HCT116 (cell line): ENCODE results near the gene GTF3C4. TPM values are rescaled to one million over a fixed set of nuclear protein-coding genes. Genes with fewer than 3 reads are reported as not detected.

Source experiments
- ATAC-seq: fragments of 200-7000 bp; cut with Tn5 transposase; 2 replicates; pipeline ENCODE4 v1.9.1; 2020; ENCODE audit warnings: mild to moderate bottlenecking, moderate library complexity
- BruUV-seq: library from RNA; stranded (reverse); fragments of 400-500 nt; replicated peaks from 2 replicates; lab custom pipeline; 2021; lab: Mats Ljungman, UMichigan
- CTCF ChIA-PET: fragments of 300-600 bp; sonication (Branson Sonifier 250); formaldehyde crosslinking; loops from one replicate; lab custom pipeline; 2021; ENCODE audit warnings: antibody characterized with exemption; lab: Charles Lee
- POLR2A ChIA-PET: fragments of 300-600, 350-600 bp; sonication (Branson Sonifier 250); formaldehyde crosslinking; loops from one replicate; lab custom pipeline; 2021; ENCODE audit warnings: antibody characterized with exemption; lab: Charles Lee
- RAD21 ChIA-PET, 2 experiments: fragments of 300-600 bp; sonication (Branson Sonifier 250); formaldehyde crosslinking; loops; one replicate each; lab custom pipeline; 2023; ENCODE audit warnings: low total read pairs in 2 of 2; ENCODE audit not compliant: uncharacterized antibody in 2 of 2, unreplicated experiment in 2 of 2, low non-redundant PET in 1 of 2; lab: Charles Lee
- DNase-seq: peaks from one replicate; pipeline ENCODE4 v3.0.0-alpha.2; 2010; ENCODE audit warnings: low read depth, low spot score
- H2AFZ ChIP-seq: fragments of 200-600 bp; shearing (Covaris generic), sonication (generic); 2 replicates; pipeline ENCODE4 v1.6.1; 2017; ENCODE audit warnings: low read depth, mixed run types, mixed read lengths, antibody characterized with exemption, low read length; ENCODE audit not compliant: poor library complexity, severe bottlenecking
- H3K27ac ChIP-seq: 2 replicates; pipeline ENCODE4 v1.5.1; 2012; ENCODE audit warnings: low read depth, low read length
- H3K27me3 ChIP-seq: fragments of 200-600 bp; sonication (generic); 2 replicates; pipeline ENCODE4 v1.6.1; 2016; ENCODE audit warnings: mixed run types, low read length, mixed read lengths; ENCODE audit not compliant: insufficient read depth
- H3K36me3 ChIP-seq, 2 experiments: fragments of 200-500 bp in 1 of 2; fragments of 200-600 bp in 1 of 2; sonication (Bioruptor generic) in 1 of 2; sonication (generic) in 1 of 2; 2 replicates each; pipeline versions ENCODE4 v1.5.1 to v1.6.1; 2014 to 2016; ENCODE audit warnings: low read length in 2 of 2, inconsistent platforms in 1 of 2, mixed read lengths in 1 of 2, mixed run types in 1 of 2; ENCODE audit not compliant: insufficient read depth in 2 of 2, control insufficient read depth in 1 of 2
- H3K4me1 ChIP-seq, 2 experiments: fragments of 200-600 bp in 1 of 2; sonication (generic) in 1 of 2; 2 replicates each; pipeline versions ENCODE4 v1.5.1 to v1.6.1; 2012 to 2017; ENCODE audit warnings: low read length in 2 of 2, inconsistent platforms in 1 of 2, mild to moderate bottlenecking in 1 of 2, mixed read lengths in 1 of 2, mixed run types in 1 of 2, moderate library complexity in 1 of 2; ENCODE audit not compliant: insufficient read depth in 2 of 2, control insufficient read depth in 1 of 2
- H3K4me2 ChIP-seq: fragments of 200-600 bp; sonication (generic); 2 replicates; pipeline ENCODE4 v1.6.1; 2017; ENCODE audit warnings: mixed run types, low read length, mixed read lengths
- H3K4me3 ChIP-seq, 2 experiments: fragments of 200-600 bp in 1 of 2; sonication (generic) in 1 of 2; replicated peaks in 1 of 2; 2 replicates each; pipeline ENCODE4 v1.5.1; 2011 to 2016; ENCODE audit warnings: low read length in 2 of 2, control low read depth in 1 of 2, low read depth in 1 of 2, mild to moderate bottlenecking in 1 of 2, mixed read lengths in 1 of 2, mixed run types in 1 of 2
- H3K79me2 ChIP-seq: fragments of 200-600 bp; sonication (generic); 2 replicates; pipeline ENCODE4 v1.6.1; 2017; ENCODE audit warnings: mild to moderate bottlenecking, mixed run types, low read length, moderate library complexity, mixed read lengths; ENCODE audit not compliant: insufficient read depth
- H3K9ac ChIP-seq: fragments of 200-600 bp; sonication (generic); 2 replicates; pipeline ENCODE4 v1.6.1; 2016; ENCODE audit warnings: low read length, mixed read lengths
- H3K9me2 ChIP-seq: fragments of 200-600 bp; sonication (generic), shearing (Covaris generic); 2 replicates; pipeline ENCODE4 v1.6.1; 2017; ENCODE audit warnings: mixed run types, mild to moderate bottlenecking, moderate library complexity; ENCODE audit not compliant: insufficient read depth
- H3K9me3 ChIP-seq, 2 experiments: fragments of 200-500 bp in 1 of 2; fragments of 200-600 bp in 1 of 2; sonication (Bioruptor generic) in 1 of 2; sonication (generic) in 1 of 2; 2 replicates each; pipeline ENCODE4 v1.6.1; 2014 to 2017; ENCODE audit warnings: low read length in 2 of 2, mixed read lengths in 2 of 2, inconsistent platforms in 1 of 2, low read depth in 1 of 2, mild to moderate bottlenecking in 1 of 2, mixed run types in 1 of 2, moderate library complexity in 1 of 2; ENCODE audit not compliant: control insufficient read depth in 1 of 2, insufficient read depth in 1 of 2
- H4K20me1 ChIP-seq: fragments of 200-600 bp; sonication (generic), shearing (Covaris generic); 2 replicates; pipeline ENCODE4 v1.6.1; 2017; ENCODE audit warnings: mixed run types, mild to moderate bottlenecking, moderate library complexity; ENCODE audit not compliant: insufficient read depth
- CEBPB ChIP-seq: IDR thresholded peaks from 2 replicates; pipeline ENCODE4 v1.6.1; 2012; ENCODE audit warnings: low read depth
- EGR1 ChIP-seq: IDR thresholded peaks from 2 replicates; pipeline ENCODE4 v1.6.1; 2012; ENCODE audit warnings: low read depth
- ELF1 ChIP-seq: IDR thresholded peaks from 2 replicates; pipeline ENCODE4 v1.6.1; 2012; ENCODE audit warnings: low read depth, borderline replicate concordance
- EZH2 ChIP-seq: fragments of 200-600 bp; sonication (generic); IDR thresholded peaks from 2 replicates; pipeline ENCODE4 v1.6.1; 2017; ENCODE audit warnings: antibody characterized with exemption, mixed run types
- EZH2phosphoT487 ChIP-seq: fragments of 200-600 bp; IDR thresholded peaks from 2 replicates; pipeline ENCODE4 v1.6.1; 2018; ENCODE audit warnings: antibody characterized with exemption, borderline replicate concordance
- FOSL1 ChIP-seq: IDR thresholded peaks from 2 replicates; pipeline ENCODE4 v1.6.1; 2012; ENCODE audit warnings: low read depth
- JUND ChIP-seq: IDR thresholded peaks from 2 replicates; pipeline ENCODE4 v1.6.1; 2012
- POLR2A ChIP-seq: IDR thresholded peaks from 2 replicates; pipeline ENCODE4 v1.7.0; 2011; ENCODE audit warnings: borderline replicate concordance; ENCODE audit not compliant: insufficient read depth, insufficient read length; ENCODE audit errors: extremely low read depth
- POLR2AphosphoS5 ChIP-seq: IDR thresholded peaks from 2 replicates; pipeline ENCODE4 v1.6.1; 2011; ENCODE audit warnings: mild to moderate bottlenecking, low read depth, low read length, moderate library complexity
- RAD21 ChIP-seq: IDR thresholded peaks from 2 replicates; pipeline ENCODE4 v1.6.1; 2012; ENCODE audit warnings: low read depth, mild to moderate bottlenecking
- SRF ChIP-seq: IDR thresholded peaks from 2 replicates; pipeline ENCODE4 v1.6.1; 2012; ENCODE audit warnings: low read depth
- TCF7L2 ChIP-seq: IDR thresholded peaks from 2 replicates; pipeline ENCODE4 v1.7.0; 2011; ENCODE audit warnings: borderline replicate concordance, inconsistent platforms; ENCODE audit not compliant: insufficient read depth, insufficient read length; ENCODE audit errors: extremely low read depth
- YY1 ChIP-seq: IDR thresholded peaks from 2 replicates; pipeline ENCODE4 v1.6.1; 2011; ENCODE audit warnings: low read length, low read depth, moderate library complexity, mild to moderate bottlenecking; ENCODE audit not compliant: insufficient replicate concordance; ENCODE audit errors: extremely low read depth
- ZFX ChIP-seq: fragments of 450-650 bp; IDR thresholded peaks from 2 replicates; pipeline ENCODE4 v1.6.1; 2017
- intact Hi-C: fragments of 100-400 bp; cut with micrococcal nuclease; formaldehyde crosslinking; loops from 2 replicates; pipeline ENCODE4 v1.10.0; 2022
- total RNA-seq: library from RNA; stranded (reverse); gene quantifications from one replicate; pipeline ENCODE4 v1.2.1, GENCODE V29; 2021; ENCODE audit not compliant: unreplicated experiment
- TF ChIP-seq, protein P1 (sequence below): IDR thresholded peaks from 2 replicates; pipeline ENCODE4 v1.6.1; 2012; ENCODE audit warnings: low read depth
- TF ChIP-seq, protein P2 (sequence below): IDR thresholded peaks from 2 replicates; pipeline ENCODE4 v1.6.1; 2011; ENCODE audit warnings: mild to moderate bottlenecking, low read length, moderate library complexity; ENCODE audit not compliant: insufficient replicate concordance; ENCODE audit errors: extremely low read depth
- TF ChIP-seq, protein P3 (sequence below), 3 experiments: fragments of 200-600 bp in 1 of 3; sonication (generic) in 1 of 3; IDR thresholded peaks in 2 of 3; conservative IDR thresholded peaks in 1 of 3; 2 replicates each; pipeline ENCODE4 v1.5.1; 2012 to 2017; ENCODE audit warnings: low read depth in 2 of 3, low read length in 2 of 3, antibody characterized with exemption in 1 of 3, borderline replicate concordance in 1 of 3, control low read depth in 1 of 3, mild to moderate bottlenecking in 1 of 3, mixed read lengths in 1 of 3, mixed run types in 1 of 3, moderate library complexity in 1 of 3; ENCODE audit not compliant: insufficient read depth in 1 of 3
- TF ChIP-seq, protein P4 (sequence below): IDR thresholded peaks from 2 replicates; pipeline ENCODE4 v1.6.1; 2012

Gene GTF3C4
- total RNA-seq, 1 experiment from 2014 or later: 26.4 TPM

DNA sequence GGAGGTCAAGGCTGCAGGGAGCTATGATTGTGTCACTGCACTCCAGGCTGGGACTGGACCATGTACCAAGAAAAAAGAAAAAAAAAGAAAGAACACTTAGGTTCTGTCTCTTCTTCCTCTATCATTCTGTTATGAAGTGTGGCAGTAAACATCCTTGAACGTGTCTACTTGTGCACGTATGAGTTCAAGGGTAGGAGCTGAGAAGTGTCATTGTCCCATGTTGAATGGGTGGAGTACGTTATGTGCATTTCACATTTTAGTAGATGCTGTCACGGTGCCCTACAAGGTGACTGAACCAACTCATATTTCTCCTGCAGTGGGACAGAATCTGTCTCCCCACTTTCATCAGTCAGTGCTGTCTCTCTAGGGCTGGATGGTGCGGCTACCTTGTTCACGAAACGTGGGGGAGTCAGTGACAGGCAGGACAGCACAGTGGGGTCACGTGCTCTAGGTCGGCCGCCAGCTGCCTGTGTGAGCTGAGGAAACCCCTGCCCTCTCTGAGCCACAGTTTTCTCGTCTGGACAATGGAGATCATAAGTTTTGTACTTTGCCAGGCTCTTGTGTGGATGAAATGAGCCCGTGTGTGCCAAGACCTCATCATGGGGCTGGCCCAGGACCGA lies 47.2 kb downstream of the GTF3C4 start:
- H4K20me1 ChIP-seq: no peaks in the 10 kb centered on the region
- no peak overlapping the region for H3K4me3 ChIP-seq
- RAD21 ChIA-PET: no interaction called here
- no peak for ATAC-seq
- POLR2A ChIA-PET: no interaction called here
- peaks cover 11% of the 10 kb centered on the region; the same call in 1 of the 2 replicates for H3K27me3 ChIP-seq
- H3K9ac ChIP-seq: no peak overlapping the region
- no peaks in the 10 kb centered on the region for H3K9me2 ChIP-seq
- no peak for TF ChIP-seq POLR2A
- TF ChIP-seq EGR1: no peak
- TF ChIP-seq, protein P1, sequence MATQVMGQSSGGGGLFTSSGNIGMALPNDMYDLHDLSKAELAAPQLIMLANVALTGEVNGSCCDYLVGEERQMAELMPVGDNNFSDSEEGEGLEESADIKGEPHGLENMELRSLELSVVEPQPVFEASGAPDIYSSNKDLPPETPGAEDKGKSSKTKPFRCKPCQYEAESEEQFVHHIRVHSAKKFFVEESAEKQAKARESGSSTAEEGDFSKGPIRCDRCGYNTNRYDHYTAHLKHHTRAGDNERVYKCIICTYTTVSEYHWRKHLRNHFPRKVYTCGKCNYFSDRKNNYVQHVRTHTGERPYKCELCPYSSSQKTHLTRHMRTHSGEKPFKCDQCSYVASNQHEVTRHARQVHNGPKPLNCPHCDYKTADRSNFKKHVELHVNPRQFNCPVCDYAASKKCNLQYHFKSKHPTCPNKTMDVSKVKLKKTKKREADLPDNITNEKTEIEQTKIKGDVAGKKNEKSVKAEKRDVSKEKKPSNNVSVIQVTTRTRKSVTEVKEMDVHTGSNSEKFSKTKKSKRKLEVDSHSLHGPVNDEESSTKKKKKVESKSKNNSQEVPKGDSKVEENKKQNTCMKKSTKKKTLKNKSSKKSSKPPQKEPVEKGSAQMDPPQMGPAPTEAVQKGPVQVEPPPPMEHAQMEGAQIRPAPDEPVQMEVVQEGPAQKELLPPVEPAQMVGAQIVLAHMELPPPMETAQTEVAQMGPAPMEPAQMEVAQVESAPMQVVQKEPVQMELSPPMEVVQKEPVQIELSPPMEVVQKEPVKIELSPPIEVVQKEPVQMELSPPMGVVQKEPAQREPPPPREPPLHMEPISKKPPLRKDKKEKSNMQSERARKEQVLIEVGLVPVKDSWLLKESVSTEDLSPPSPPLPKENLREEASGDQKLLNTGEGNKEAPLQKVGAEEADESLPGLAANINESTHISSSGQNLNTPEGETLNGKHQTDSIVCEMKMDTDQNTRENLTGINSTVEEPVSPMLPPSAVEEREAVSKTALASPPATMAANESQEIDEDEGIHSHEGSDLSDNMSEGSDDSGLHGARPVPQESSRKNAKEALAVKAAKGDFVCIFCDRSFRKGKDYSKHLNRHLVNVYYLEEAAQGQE: no peak
- no peak for TF ChIP-seq SRF
- no peak for TF ChIP-seq EZH2
- no peak for TF ChIP-seq POLR2AphosphoS5
- TF ChIP-seq JUND: no peak
- TF ChIP-seq RAD21: no peak
- no peak for TF ChIP-seq YY1
- TF ChIP-seq, protein P2, sequence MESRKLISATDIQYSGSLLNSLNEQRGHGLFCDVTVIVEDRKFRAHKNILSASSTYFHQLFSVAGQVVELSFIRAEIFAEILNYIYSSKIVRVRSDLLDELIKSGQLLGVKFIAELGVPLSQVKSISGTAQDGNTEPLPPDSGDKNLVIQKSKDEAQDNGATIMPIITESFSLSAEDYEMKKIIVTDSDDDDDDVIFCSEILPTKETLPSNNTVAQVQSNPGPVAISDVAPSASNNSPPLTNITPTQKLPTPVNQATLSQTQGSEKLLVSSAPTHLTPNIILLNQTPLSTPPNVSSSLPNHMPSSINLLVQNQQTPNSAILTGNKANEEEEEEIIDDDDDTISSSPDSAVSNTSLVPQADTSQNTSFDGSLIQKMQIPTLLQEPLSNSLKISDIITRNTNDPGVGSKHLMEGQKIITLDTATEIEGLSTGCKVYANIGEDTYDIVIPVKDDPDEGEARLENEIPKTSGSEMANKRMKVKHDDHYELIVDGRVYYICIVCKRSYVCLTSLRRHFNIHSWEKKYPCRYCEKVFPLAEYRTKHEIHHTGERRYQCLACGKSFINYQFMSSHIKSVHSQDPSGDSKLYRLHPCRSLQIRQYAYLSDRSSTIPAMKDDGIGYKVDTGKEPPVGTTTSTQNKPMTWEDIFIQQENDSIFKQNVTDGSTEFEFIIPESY: no peak
- no peak for TF ChIP-seq ELF1
- no peak for TF ChIP-seq TCF7L2
- TF ChIP-seq, protein P3, sequence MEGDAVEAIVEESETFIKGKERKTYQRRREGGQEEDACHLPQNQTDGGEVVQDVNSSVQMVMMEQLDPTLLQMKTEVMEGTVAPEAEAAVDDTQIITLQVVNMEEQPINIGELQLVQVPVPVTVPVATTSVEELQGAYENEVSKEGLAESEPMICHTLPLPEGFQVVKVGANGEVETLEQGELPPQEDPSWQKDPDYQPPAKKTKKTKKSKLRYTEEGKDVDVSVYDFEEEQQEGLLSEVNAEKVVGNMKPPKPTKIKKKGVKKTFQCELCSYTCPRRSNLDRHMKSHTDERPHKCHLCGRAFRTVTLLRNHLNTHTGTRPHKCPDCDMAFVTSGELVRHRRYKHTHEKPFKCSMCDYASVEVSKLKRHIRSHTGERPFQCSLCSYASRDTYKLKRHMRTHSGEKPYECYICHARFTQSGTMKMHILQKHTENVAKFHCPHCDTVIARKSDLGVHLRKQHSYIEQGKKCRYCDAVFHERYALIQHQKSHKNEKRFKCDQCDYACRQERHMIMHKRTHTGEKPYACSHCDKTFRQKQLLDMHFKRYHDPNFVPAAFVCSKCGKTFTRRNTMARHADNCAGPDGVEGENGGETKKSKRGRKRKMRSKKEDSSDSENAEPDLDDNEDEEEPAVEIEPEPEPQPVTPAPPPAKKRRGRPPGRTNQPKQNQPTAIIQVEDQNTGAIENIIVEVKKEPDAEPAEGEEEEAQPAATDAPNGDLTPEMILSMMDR (IDR thresholded peaks at IDR 0.05 in 2 of 3, conservative IDR thresholded peaks at IDR 0.05 in 1 of 3; ENCODE audit: borderline replicate concordance in 1 of 3, insufficient read depth in 1 of 3, low read depth in 2 of 3, low read length in 2 of 3): no peak
- no peak for TF ChIP-seq FOSL1
- no peak for TF ChIP-seq EZH2phosphoT487
- no peak for TF ChIP-seq CEBPB
- TF ChIP-seq, protein P4, sequence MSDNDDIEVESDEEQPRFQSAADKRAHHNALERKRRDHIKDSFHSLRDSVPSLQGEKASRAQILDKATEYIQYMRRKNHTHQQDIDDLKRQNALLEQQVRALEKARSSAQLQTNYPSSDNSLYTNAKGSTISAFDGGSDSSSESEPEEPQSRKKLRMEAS: no peak
- TF ChIP-seq ZFX: no peak
- H3K79me2 ChIP-seq: no peaks in the 10 kb centered on the region
- CTCF ChIA-PET: no interaction called here
- H3K9me3 ChIP-seq: no peaks in the 10 kb centered on the region
- no TSS peak for BruUV-seq
- H3K4me1 ChIP-seq: no peaks in the 10 kb centered on the region
- intact Hi-C loops: no loop called here
- no peak overlapping the region for H3K4me2 ChIP-seq
- DNase-seq: no peak
- no peak overlapping the region for H2AFZ ChIP-seq
- H3K36me3 ChIP-seq: no peaks in the 10 kb centered on the region
- no peak overlapping the region for H3K27ac ChIP-seq
